ENCODE measurements around the gene PIP5K1B. TPM values are rescaled to one million over a fixed set of nuclear protein-coding genes. Genes with fewer than 3 reads are reported as not detected.

PIP5K1B gene
- total RNA-seq, 1 experiment from 2014 or later: 1.1 TPM

DNA sequence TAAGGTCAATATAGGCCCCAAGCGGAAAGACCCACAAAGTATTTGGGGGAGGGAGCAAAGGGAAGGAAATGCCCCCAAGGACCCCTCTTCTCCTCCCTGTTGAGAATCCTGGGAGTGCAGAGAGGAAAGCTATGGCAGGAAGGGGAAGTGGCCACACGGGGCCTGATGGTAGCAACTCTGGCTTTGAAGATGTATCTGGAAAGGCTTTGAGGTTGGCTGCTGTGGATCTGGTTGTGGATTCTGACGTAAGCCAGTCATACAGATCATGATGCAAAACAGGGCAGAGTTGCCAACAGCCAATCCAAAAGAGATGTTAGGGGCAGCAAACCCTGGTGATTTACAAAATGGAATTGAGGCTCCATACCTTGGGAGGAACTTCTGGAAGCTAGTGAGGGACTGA, 200.1 kb downstream of the PIP5K1B start:
- no peak for DNase-seq (ENCODE audit: low spot score)

DNA sequence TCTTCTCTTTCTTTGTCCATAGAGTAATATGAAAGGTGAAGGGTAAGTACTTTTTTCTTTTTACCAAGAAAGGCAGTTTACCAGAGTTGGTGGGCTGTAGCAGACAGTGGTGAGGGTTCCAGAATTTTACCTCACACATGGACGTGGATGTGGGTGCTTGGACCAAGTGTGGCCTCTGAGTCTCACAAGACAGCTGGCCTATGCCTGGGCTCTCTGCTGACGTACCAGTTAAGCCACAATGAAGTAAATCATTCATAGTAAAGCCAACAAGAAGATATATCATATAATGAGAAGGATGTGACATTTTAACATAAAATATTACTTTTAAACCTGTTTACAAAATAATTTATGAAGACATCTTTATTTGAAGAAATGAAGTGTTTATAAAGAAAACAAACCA, 202.9 kb downstream of the PIP5K1B start:
- DNase-seq (ENCODE audit: low spot score): no peak

DNA sequence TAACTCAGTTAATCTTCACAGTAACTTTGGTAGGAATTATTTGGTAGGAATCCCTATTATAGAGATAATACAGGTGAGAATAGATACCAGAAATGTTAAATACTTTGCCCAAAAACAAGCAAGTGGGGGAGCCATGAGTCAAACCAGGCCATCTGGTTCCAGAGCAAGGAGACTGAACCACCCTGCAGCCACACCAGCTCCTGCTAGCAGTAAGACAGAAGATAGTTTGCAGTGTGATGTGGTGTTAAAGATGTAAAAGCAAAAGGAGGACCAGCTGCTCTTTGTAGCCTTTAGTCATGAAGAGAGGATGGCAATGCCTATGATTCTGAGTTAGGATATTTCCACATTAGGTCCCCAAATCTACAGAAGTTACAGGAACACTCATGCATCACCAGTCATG, 207.5 kb downstream of the PIP5K1B start:
- no peak for DNase-seq (ENCODE audit: low spot score)

DNA sequence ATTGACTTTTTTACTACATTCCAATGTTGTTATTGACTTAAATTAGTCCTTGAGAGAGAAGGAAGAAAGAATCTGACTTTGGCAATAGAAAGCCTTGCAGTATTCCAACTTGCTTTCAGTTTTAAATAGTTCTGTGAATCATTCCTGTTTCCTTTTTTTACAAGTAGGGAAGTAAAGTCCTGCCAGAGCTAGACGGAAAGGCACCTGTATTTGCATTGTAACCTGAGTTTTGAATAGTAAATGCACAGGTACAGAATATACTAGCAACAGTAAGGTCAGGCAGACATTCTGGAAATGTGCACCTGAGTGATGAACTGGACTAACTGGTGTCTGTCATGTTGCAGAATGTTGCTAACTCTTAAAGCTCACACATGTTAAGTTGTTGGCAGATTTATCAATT, 208.0 kb downstream of the PIP5K1B start:
- DNase-seq (ENCODE audit: low spot score): no peak

DNA sequence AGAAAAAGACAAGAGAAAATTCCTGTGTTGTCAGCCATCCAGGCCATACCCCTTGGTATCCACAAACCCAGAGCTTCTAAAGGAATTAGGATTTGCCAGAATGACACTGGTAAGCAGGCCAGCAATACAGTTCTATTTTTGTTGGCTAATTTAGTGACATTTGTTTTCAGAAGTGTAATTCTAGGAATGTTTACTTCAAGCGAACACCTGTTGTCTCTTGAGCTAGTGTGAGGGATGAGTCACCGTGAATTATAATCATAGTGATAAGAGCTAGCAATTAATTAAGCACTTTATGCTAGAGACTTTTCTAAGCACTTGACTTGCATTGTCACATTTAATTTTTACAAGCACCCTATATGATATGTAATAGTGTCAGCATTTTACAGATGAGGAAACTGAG, 209.7 kb downstream of the PIP5K1B start:
- no peak for DNase-seq (ENCODE audit: low spot score)

DNA sequence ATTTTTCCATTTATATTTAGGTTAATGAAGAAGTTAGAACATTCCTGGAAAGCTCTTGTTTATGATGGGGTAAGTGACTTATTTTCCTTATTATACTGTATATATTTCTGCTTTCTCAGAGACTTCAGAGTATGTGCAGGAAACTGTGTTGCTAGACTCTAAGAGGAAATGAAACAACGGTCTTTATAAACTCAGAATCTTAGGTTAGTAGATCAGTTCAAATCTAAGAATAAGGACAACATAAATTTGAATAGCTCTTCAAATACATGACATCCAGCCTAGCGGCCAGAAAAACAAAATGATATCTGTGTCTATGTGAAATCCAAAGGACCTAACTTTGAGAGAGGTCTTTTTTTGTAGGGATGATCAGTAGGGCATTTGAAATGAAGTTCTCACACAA, 214.6 kb downstream of the PIP5K1B start:
- no peak for DNase-seq (ENCODE audit: low spot score)

DNA sequence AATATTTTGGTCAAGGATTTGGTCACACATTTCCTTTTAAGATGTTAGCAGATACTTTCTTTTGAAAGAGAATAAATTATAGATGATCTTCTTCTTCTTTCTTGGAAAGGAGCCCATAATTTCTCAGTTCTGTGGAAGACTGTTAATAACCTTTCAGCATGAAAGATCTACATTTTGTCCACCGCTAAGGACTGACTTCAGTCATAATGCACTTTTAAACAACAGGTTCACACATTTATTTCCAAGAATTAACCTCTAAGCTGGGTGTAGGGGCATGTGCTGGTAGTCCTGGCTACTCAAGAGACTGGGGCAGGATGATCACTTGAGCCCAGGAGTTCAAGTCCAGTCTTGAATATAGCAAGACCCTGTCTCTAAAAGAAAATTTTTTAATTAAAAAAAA, 215.9 kb downstream of the PIP5K1B start:
- no peak for DNase-seq (ENCODE audit: low spot score)

DNA sequence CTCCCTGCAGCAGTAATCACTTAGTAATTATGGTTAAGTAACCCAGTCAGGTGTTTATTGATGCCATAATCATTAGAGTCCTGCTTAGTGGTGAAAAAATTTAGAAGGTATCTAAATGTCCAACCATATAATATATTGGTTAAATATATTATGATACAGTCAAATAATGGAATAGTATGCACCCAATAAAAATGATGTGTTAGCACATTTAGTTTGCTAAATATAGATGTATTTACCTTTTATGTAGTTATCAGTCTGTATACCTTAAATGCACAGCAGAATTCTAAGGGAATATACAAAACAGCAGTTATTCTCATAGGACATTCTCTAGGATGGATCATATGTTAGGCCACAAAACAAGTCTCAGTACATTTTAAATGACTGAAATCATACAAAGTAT, 218.4 kb downstream of the PIP5K1B start:
- no peak for DNase-seq (ENCODE audit: low spot score)

DNA sequence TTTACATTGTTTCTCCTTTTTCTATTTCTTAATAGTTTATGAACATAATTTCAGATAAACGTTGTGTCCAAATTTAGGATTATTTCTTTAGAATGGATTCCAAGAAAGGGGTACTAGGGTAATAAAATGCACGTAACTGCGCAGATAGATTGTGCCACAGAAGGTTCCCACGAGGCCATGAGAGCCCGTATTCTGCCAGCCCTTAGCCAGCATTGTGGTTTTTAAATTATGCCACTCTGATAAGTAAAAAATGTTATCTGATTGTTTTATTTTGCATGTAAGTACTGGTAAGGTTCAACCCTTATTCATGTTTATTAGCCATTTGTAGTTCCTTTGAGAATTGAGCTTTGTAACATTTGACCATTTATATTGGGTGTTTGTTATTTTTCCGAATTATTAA, 220.1 kb downstream of the PIP5K1B start:
- DNase-seq (ENCODE audit: low spot score): no peak

DNA sequence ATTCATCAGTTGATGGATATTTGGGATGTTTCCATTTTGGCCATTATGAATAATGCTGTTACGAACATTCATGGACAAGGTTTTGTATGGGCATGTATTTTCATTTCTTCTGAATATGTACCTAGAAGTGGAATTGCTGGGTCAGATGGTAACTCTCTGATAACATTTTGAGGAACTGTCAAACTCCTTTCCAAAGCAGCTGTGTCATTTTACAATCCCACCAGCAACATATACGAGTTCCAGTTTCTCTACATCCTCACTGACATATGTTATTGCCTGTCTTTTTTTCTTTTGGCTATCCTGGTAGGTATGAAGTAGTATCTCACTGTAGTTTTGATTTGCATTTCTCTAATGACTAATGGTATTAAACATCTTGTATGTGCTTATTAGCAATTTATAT, 222.1 kb downstream of the PIP5K1B start:
- DNase-seq (ENCODE audit: low spot score): no peak

DNA sequence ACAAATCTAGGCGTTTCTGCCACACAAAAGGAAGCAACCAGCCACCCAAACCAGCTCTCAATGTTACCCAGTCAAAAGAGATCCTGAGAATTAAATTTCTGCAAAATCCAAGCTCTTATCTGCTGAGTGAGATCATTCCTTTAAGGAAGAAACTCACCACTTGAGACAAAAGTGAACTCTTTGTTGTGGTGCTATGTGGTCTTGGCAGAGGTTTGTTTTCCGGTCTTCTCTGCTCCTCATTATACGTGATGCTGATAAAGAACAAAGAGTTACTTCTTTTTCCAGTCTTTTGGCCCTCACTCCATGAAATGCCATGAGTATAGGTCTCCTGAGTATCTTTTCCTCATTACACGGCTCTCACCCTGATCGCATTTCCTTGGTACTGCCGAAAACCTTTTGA, 226.8 kb downstream of the PIP5K1B start:
- DNase-seq (ENCODE audit: low spot score): no peak

DNA sequence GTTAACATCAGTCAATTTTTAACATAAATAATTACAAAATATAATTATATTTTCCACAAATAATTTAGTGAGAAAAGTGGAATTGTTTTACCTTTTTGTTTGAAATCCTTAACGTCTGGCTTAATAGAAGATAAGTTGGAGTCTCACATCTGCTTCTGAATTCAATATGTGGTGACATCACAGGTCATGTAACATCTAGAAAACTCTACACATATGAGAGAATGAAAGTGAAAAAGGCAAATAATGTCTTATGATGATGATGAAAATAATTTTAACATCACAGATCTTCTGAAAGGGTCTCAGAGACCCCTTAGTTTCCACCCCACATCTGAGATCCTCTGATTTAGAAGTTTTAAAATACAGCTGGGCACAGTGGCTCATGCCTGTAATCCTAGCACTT, 227.4 kb downstream of the PIP5K1B start:
- no peak for DNase-seq (ENCODE audit: low spot score)

DNA sequence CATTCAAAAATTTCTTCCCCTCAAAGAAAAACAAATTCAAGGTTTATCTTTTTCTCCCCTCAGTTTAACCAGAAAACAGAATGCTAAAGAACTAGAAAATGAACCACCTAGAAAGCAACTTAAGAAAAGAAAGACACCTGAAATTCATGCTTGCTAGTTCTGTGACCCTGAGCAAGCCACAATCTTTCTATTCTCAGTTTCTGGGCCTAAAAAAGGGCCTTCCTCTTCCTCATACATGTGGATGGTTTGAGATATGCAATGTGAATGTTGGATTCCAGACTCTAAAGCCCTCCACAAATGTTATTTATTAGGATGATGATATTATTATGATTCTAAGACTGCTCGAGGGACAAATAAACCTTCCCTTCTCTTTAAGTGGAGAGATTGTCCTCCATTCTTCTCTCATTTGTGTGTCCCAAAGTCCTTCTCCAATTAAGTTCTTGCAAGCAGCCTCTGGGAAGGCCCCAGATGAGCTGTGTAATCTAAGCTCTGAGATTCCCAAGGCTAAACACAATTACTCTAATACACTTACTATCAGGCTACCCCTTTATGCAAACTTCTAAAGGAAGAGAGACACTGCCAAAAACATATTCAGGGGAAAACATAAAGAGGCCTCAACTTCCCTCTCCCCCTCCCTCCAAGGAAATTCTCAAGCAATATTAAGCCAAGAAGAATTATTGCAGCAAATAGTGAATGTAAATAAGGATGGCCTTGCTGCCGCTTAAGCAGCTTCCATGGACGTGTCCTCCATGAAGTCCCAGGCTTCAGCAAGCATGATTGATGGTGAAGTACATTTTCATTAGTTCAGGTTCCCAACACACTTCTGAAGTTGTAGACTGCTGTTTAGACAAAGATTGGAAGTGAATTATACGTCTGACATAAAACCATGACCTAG, 228.6 kb downstream of the PIP5K1B start:
- DNase-seq (ENCODE audit: low spot score): no peak

DNA sequence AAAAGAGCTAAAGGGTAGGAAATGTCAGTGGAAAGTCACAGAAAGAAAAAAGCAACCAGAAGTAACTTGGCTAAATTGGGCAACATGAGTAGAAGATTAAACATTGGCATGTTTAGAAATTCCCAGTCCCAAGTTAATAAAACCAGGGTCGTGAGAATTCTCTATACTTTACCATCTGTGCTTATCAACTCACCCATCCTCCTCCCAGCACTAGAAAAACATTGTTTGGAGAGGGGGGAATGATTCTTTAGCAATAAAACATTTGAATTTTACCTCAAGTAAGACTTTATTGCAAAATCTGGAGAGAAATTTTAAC, 229.2 kb downstream of the PIP5K1B start:
- DNase-seq (ENCODE audit: low spot score): no peak

DNA sequence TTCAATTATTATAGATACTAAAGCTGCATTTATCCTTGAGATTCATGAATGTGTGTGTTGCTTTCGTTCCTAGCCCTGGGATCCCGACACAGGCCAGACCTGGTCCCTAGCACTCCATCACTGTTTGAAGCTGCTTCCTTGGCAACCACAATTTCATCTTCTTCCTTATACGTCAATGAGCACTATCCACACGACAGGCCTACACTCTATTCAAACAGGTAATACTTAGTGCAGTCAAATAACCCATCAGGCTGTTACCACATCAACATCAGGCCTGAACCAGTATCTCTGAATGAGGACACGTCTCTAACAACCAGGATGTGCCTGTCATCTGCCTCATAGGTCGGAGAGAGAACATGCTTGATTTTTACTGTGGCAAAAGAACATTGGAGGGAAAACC, 235.5 kb downstream of the PIP5K1B start:
- DNase-seq (ENCODE audit: low spot score): no peak

DNA sequence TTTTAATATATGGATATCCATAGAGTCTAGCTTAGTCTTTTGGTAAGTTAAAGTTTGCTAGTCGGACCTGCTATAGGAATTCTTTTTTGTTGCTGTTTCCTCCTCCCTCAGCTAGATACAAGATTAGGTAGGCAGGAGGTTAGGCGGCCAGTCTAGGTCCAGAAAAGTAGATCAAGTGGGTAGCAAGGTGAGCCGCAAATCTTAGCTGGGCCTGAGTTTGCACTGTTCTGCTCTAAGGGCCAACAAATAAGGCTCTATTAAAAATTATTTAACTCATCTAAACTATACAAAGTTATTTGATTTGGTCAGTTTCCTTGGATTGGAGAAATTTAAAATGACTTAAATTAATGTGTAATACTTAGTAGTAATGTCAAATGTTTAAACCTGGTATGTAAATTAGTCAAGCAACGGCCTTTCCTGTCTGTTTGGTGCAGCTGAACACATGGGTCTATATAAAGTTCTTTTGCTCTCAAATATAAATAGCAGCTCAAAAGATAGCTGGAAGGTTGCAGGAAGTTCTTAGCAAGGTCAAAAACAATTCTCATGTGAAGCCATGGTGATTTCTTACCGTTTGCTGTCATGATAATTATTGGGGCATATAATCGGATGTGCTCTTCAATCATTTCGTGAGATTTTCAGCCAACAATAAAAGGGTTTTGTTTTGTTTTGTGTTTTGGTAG, 236.9 kb downstream of the PIP5K1B start:
- no peak for DNase-seq (ENCODE audit: low spot score)

DNA sequence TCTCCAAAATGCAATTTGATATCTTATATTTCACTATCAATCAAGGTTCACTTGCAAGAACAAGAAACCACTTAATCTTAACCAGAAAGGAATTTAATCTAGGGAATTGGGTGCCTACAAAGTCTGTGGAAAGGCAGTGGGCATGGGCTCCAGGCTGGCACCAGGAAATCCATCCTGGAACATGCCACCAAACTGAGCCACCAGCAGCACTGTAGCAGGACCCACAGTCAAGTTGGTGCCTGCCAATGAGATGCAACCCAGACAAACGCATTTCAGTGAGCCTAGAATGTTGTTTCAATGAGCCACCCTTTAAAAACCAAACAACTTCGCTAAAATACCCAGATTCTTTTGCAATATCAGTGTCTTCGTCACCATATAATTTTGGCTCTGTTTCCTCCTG, 237.8 kb downstream of the PIP5K1B start:
- no peak for DNase-seq (ENCODE audit: low spot score)

DNA sequence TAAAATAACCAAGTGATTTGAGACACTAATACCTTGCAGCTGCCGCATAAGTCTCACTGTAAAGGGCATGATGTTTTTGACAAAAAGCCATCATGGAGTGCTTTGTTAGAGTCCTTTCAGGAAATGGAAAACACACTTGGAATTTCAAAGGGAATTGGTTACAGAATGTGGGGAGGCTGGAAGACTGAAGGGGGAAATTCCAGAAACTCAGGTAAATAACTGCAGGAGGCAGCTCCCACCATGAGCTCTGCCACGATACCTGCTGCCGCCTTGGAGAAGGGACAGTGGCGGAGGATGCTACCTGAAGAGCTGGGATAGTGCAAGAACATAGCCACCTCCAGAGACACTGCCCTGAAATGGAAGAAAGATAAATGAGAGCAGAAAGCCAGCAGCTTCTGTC, 242.0 kb downstream of the PIP5K1B start:
- DNase-seq (ENCODE audit: low spot score): no peak

DNA sequence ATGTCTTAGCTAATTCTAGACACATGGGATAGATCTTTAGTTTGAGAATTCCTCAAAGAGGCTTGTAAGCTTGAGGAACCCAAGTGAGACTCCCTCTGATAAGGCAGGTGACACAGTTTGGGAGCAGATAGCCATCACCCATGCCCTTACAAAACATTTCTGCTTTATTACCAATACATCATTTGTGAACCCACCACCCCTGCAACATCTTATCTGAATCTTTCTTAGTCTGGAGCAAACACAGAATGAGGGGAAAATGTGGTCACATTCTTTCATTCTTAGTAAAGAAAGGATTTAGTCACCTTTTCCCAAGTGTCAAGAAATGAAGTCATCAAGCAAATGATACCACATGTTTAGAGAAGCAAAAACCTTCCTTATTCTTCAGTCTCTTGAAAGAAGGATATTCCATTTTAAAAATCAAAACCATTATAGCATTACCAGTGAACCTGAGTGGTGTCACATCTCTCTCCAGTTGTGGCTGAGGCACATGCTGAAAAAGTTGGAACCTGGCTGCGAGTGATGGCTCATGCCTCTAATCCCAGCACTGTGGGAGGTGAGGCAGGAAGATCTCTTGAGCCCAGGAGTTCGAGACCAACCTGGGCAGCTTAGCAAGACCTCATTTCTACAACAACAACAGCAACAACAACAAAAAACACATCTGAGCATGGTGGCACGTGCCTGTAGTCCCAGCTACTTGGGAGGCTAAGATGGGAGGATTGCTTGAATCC, 243.0 kb downstream of the PIP5K1B start:
- DNase-seq (ENCODE audit: low spot score): no peak

DNA sequence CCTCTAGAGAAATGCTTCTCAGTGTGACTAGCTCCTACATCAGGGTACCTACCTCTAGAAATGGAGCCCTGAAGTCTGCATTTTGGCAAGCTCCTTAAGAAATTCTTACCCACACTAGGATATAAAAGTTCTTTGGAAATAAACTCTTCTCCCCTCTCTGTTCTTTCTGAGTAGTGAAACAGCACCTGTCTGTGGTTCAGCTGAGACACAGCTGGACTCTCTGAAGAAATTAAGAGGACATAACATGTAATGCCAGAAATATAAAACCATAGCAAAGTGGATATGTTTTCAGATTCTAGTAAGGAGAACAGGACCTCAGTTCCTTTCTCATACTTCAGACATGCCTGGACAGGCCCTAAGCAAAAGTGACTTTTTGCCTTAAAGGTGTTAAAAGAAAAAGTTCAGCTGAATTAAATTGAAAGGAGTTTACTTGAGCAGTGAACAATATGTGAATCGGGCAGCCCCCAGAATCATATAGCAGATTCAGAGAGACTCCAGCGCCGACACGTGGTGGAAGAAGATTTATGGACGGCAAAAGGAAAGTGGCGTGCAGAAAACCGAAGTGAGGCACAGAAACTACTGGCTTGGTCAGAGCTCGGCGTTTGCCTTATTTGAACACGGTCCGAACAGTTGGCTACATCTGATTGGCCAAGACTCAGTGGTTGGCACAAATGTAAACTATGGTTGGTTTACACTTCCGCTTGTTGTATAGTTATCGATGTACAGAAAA, 244.4 kb downstream of the PIP5K1B start:
- no peak for DNase-seq (ENCODE audit: low spot score)

DNA sequence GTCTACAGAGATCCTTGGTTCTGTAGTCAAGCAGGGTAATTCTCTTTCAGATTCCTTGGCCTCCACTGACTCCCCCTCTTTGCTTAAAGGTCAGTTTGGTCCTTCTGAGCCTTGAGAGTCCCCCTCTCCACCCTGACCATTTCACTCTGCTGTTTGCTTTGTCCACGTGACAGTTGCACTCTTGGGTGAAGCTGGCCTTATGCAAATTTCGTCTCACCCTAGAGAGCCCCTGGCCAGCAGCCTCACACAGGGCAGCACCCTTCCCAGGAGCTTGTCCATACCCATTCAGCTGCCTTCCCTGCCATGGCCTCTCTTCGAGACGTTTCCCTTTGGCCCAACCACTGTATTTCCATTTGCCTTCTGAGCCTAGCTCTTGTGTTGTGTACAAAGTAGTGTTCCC, 245.1 kb downstream of the PIP5K1B start:
- DNase-seq (ENCODE audit: low spot score): no peak

DNA sequence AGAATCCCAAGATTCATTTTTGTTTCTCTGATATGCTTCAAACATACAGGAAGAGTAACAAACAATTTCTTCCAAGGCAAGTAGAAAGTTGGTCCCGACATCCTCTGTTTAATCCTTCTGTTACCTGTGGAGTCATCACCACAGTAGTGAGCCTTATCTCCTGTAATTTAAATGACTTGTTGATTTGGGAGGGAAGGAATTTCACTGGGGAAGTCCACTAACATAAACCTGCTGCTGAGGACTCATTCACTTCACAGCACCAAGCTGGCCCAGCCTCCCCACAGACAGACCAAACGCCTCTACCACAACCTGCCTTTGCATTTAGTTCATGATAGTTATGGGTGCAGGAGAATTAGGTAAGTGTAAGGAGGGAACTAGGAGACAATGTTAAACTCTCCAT, 245.6 kb downstream of the PIP5K1B start:
- DNase-seq (ENCODE audit: low spot score): no peak

All from HT-29 (cell line).